H9 (cell line): ENCODE measurements around the gene MYOM3. TPM values are rescaled to one million over a fixed set of nuclear protein-coding genes. Genes with fewer than 3 reads are reported as not detected.

Source experiments
- DNase-seq: peaks from one replicate; pipeline ENCODE4 v3.0.0-alpha.2; 2017
- H2AFZ ChIP-seq: one replicate; pipeline ENCODE4 v1.6.1; 2013; ENCODE audit warnings: mild to moderate bottlenecking, low read length, control low read depth, moderate library complexity
- H2AK5ac ChIP-seq: 2 replicates; pipeline ENCODE4 v1.6.1; 2013; ENCODE audit warnings: low read length, control low read depth, mixed read lengths; ENCODE audit not compliant: insufficient read length
- H2BK120ac ChIP-seq: one replicate; pipeline ENCODE4 v1.6.1; 2013; ENCODE audit warnings: low read depth, mild to moderate bottlenecking, low read length, control low read depth, inconsistent platforms; ENCODE audit not compliant: poor library complexity, severe bottlenecking
- H2BK12ac ChIP-seq: 2 replicates; pipeline ENCODE4 v1.6.1; 2013; ENCODE audit warnings: low read length, control low read depth, mixed read lengths, low read depth; ENCODE audit not compliant: insufficient read length
- H2BK15ac ChIP-seq: 2 replicates; pipeline ENCODE4 v1.6.1; 2013; ENCODE audit warnings: low read depth, low read length, control low read depth
- H2BK20ac ChIP-seq: one replicate; pipeline ENCODE4 v1.6.1; 2013; ENCODE audit warnings: low read depth, mild to moderate bottlenecking, low read length, control low read depth, inconsistent platforms; ENCODE audit not compliant: poor library complexity, severe bottlenecking
- H2BK5ac ChIP-seq: 2 replicates; pipeline ENCODE4 v1.6.1; 2013; ENCODE audit warnings: low read length, control low read depth, mixed read lengths; ENCODE audit not compliant: insufficient read length
- H3K14ac ChIP-seq: 2 replicates; pipeline ENCODE4 v1.6.1; 2013; ENCODE audit warnings: low read length, control low read depth; ENCODE audit not compliant: insufficient read depth
- H3K18ac ChIP-seq: 2 replicates; pipeline ENCODE4 v1.6.1; 2013; ENCODE audit warnings: low read depth, mild to moderate bottlenecking, mixed read lengths, low read length, control low read depth; ENCODE audit not compliant: insufficient read length
- H3K23ac ChIP-seq: 2 replicates; pipeline ENCODE4 v1.6.1; 2013; ENCODE audit warnings: low read length, control low read depth, mixed read lengths, low read depth; ENCODE audit not compliant: insufficient read length
- H3K23me2 ChIP-seq: 2 replicates; pipeline ENCODE4 v1.6.1; 2013; ENCODE audit warnings: low read depth, mild to moderate bottlenecking, mixed read lengths, low read length, control low read depth; ENCODE audit not compliant: insufficient read length, poor library complexity, severe bottlenecking
- H3K27ac ChIP-seq: 2 replicates; pipeline ENCODE4 v1.5.1; 2013; ENCODE audit warnings: low read length, control low read depth, mixed read lengths, low read depth; ENCODE audit not compliant: insufficient read length
- H3K27me3 ChIP-seq: 2 replicates; pipeline ENCODE4 v1.6.1; 2013; ENCODE audit warnings: low read length, control low read depth, inconsistent platforms; ENCODE audit not compliant: insufficient read depth
- H3K4ac ChIP-seq: 2 replicates; pipeline ENCODE4 v1.6.1; 2013; ENCODE audit warnings: low read depth, mild to moderate bottlenecking, control low read depth, inconsistent platforms, low read length, moderate library complexity
- H3K4me1 ChIP-seq: 2 replicates; pipeline ENCODE4 v1.6.1; 2013; ENCODE audit warnings: low read length, control low read depth, inconsistent platforms; ENCODE audit not compliant: insufficient read depth
- H3K4me2 ChIP-seq: 2 replicates; pipeline ENCODE4 v1.6.1; 2013; ENCODE audit warnings: low read length, control low read depth, mixed read lengths; ENCODE audit not compliant: insufficient read length, insufficient read depth
- H3K56ac ChIP-seq: 2 replicates; pipeline ENCODE4 v1.6.1; 2013; ENCODE audit warnings: low read depth, mild to moderate bottlenecking, mixed read lengths, low read length, control low read depth; ENCODE audit not compliant: insufficient read length
- H3K79me1 ChIP-seq: 2 replicates; pipeline ENCODE4 v1.6.1; 2013; ENCODE audit warnings: low read depth, mild to moderate bottlenecking, moderate library complexity, low read length, control low read depth, inconsistent platforms; ENCODE audit not compliant: insufficient read depth, poor library complexity, severe bottlenecking
- H3K79me2 ChIP-seq: 2 replicates; pipeline ENCODE4 v1.6.1; 2013; ENCODE audit warnings: low read length, control low read depth, inconsistent platforms; ENCODE audit not compliant: insufficient read depth
- H3K9ac ChIP-seq: 2 replicates; pipeline ENCODE4 v1.6.1; 2013; ENCODE audit warnings: low read length, control low read depth, mixed read lengths; ENCODE audit not compliant: insufficient read length; ENCODE audit errors: extremely low read depth
- H3K9me3 ChIP-seq: one replicate; pipeline ENCODE4 v1.6.1; 2013; ENCODE audit warnings: low read depth, low read length, inconsistent platforms; ENCODE audit not compliant: control insufficient read depth
- H3T11ph ChIP-seq: one replicate; pipeline ENCODE4 v1.6.1; 2013; ENCODE audit warnings: mild to moderate bottlenecking, low read length, control low read depth, inconsistent platforms
- H4K20me1 ChIP-seq: one replicate; pipeline ENCODE4 v1.6.1; 2013; ENCODE audit not compliant: control insufficient read depth, insufficient read length, insufficient read depth
- H4K5ac ChIP-seq: 2 replicates; pipeline ENCODE4 v1.6.1; 2013; ENCODE audit warnings: low read depth, mild to moderate bottlenecking, mixed read lengths, low read length, control low read depth; ENCODE audit not compliant: insufficient read length
- H4K8ac ChIP-seq: replicated peaks from 2 replicates; pipeline ENCODE4 v1.6.1; 2013; ENCODE audit warnings: low read length, control low read depth, mixed read lengths, low read depth; ENCODE audit not compliant: insufficient read length
- H4K91ac ChIP-seq: 2 replicates; pipeline ENCODE4 v1.6.1; 2013; ENCODE audit warnings: low read depth, mild to moderate bottlenecking, moderate library complexity, mixed read lengths, low read length, control low read depth; ENCODE audit not compliant: insufficient read length
- H3K27ac Mint-ChIP-seq, 3 experiments: 2 replicates in 2 of 3; 3 replicates in 1 of 3; pipeline ENCODE4 v1.8.0; 2020 to 2021; ENCODE audit warnings: mixed read lengths in 3 of 3, mild to moderate bottlenecking in 1 of 3, moderate library complexity in 1 of 3
- H3K27me3 Mint-ChIP-seq: 2 replicates; pipeline ENCODE4 v1.8.0; 2021; ENCODE audit warnings: low read depth, mild to moderate bottlenecking, moderate library complexity, mixed read lengths
- H3K36me3 Mint-ChIP-seq, 3 experiments: 2 replicates in 2 of 3; 3 replicates in 1 of 3; pipeline ENCODE4 v1.8.0; 2020 to 2021; ENCODE audit warnings: low read depth in 3 of 3, mixed read lengths in 3 of 3; ENCODE audit not compliant: insufficient read depth in 1 of 3
- H3K4me1 Mint-ChIP-seq, 2 experiments: 2 replicates each; pipeline ENCODE4 v1.8.0; 2020; ENCODE audit warnings: mixed read lengths in 2 of 2
- H3K4me3 Mint-ChIP-seq, 2 experiments: 2 replicates in 1 of 2; 3 replicates in 1 of 2; pipeline ENCODE4 v1.8.0; 2020 to 2021; ENCODE audit warnings: mild to moderate bottlenecking in 2 of 2, mixed read lengths in 2 of 2, moderate library complexity in 1 of 2
- H3K9me3 Mint-ChIP-seq, 2 experiments: 2 replicates in 1 of 2; 3 replicates in 1 of 2; pipeline ENCODE4 v1.8.0; 2020; ENCODE audit warnings: mild to moderate bottlenecking in 2 of 2, mixed read lengths in 2 of 2, moderate library complexity in 1 of 2
- WGBS: extraction: QIAGEN DNeasy Blood & Tissue Kit; methylation state at CpG from one replicate; pipeline ENCODE4 v1.1.7; 2013; ENCODE audit warnings: missing lambda C conversion rate, low lambda C conversion rate, mixed read lengths; ENCODE audit not compliant: insufficient read length; ENCODE audit errors: extremely low coverage; 5-methylcytosine and 5-hydroxymethylcytosine counted together
- total RNA-seq: library from RNA; stranded (reverse); gene quantifications from 2 replicates; pipeline ENCODE4 v1.2.1, GENCODE V29; 2021
- TF ChIP-seq, protein P1 (sequence below): fragments of 200-600 bp; sonication (generic); conservative IDR thresholded peaks from 3 replicates; pipeline ENCODE4 v1.8.0; 2021; ENCODE audit warnings: antibody characterized with exemption, mild to moderate bottlenecking

The MYOM3 gene
- total RNA-seq, 1 experiment from 2014 or later, result 0.11 TPM

GRCh38 chr1:24139222-24139489 lies 27.2 kb upstream of the MYOM3 start:
- no peaks in the 10 kb centered on the region for H3K36me3 Mint-ChIP-seq
- Histone ChIP-seq H3T11ph (no peak overlapping the region), H3K9ac (no peak overlapping the region), H4K8ac (no peak overlapping the region), H2BK120ac (no peak overlapping the region), H3K56ac (no peak overlapping the region), H2BK20ac (no peak overlapping the region), H3K9me3 (no peaks in the 10 kb centered on the region), H4K20me1 (no peaks in the 10 kb centered on the region), H2AFZ (no peak overlapping the region), H3K4me1 (no peaks in the 10 kb centered on the region), H3K23ac (no peak overlapping the region), H3K18ac (no peak overlapping the region), H2BK15ac (no peak overlapping the region), H3K4me2 (no peak overlapping the region), H3K27ac (no peak overlapping the region), H2BK5ac (no peak overlapping the region), H2AK5ac (no peak overlapping the region), H4K91ac (no peak overlapping the region), H3K79me2 (no peaks in the 10 kb centered on the region), H2BK12ac (no peak overlapping the region), H3K4ac (no peak overlapping the region), H3K23me2 (no peaks in the 10 kb centered on the region), H4K5ac (no peak overlapping the region), H3K27me3 (no peaks in the 10 kb centered on the region), H3K79me1 (no peaks in the 10 kb centered on the region), H3K14ac (no peak overlapping the region)
- no peak overlapping the region for H3K4me3 Mint-ChIP-seq
- peaks cover 2% of the 10 kb centered on the region for H3K27me3 Mint-ChIP-seq
- WGBS, result no CpG with 5 or more reads among the region's 2 CpGs
- no peak for DNase-seq
- H3K27ac Mint-ChIP-seq, result no peak overlapping the region
- TF ChIP-seq, protein P1, sequence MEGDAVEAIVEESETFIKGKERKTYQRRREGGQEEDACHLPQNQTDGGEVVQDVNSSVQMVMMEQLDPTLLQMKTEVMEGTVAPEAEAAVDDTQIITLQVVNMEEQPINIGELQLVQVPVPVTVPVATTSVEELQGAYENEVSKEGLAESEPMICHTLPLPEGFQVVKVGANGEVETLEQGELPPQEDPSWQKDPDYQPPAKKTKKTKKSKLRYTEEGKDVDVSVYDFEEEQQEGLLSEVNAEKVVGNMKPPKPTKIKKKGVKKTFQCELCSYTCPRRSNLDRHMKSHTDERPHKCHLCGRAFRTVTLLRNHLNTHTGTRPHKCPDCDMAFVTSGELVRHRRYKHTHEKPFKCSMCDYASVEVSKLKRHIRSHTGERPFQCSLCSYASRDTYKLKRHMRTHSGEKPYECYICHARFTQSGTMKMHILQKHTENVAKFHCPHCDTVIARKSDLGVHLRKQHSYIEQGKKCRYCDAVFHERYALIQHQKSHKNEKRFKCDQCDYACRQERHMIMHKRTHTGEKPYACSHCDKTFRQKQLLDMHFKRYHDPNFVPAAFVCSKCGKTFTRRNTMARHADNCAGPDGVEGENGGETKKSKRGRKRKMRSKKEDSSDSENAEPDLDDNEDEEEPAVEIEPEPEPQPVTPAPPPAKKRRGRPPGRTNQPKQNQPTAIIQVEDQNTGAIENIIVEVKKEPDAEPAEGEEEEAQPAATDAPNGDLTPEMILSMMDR, result no peak
- H3K9me3 Mint-ChIP-seq, result no peaks in the 10 kb centered on the region
- peaks cover 6 to 11% of the 10 kb centered on the region in 2 experiments for H3K4me1 Mint-ChIP-seq
